ENCODE data around the gene SLIRP.
"Not testable (repeated sequence)": the region's sequence is repeated elsewhere in the genome, so short reads cannot be mapped to it uniquely, and the experiment has no call there.

The SLIRP gene

DNA sequence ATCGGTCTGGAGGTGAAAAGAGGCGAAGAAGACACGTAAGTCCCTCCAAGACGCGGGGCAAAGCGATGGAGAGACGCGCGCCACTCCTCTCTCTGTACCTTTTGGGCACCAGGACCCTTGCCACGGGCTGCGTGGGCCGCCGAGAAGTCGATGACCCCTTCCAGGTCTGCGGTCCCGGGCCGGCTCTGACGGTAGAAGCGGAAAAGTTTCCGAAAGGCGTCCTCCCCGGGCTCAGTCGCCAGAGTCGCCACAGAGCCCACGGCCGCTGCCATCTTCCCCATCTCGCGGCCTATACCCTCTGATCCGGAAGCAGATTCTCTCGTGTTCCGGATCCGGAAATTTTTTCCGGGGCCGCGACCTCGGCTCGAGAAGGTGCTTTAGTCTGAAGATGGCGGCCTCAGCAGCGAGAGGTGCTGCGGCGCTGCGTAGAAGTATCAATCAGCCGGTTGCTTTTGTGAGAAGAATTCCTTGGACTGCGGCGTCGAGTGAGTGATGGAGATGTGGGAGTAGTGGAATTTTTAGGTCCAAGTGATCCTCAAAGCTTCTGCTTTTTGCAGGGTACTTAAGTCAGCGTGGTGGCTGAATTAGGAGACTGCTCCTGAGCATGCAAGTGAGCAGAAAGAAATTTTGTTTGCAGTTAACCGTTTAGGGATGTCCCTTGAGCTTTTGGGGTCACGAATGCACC, at the start of gene SLIRP, which contains the start of gene ALKBH1:
Gene SLIRP (plus strand): TSS at position 380 of the 685 bp plus-strand sequence. CDS start 9 bp downstream, at position 389.
Gene ALKBH1 (minus strand): TSS at position 300 of the 685 bp plus-strand sequence. CDS start 19 bp downstream, at position 281.
- DNase-seq (ENCODE audit: low read depth): peak; percentile 77

DNA sequence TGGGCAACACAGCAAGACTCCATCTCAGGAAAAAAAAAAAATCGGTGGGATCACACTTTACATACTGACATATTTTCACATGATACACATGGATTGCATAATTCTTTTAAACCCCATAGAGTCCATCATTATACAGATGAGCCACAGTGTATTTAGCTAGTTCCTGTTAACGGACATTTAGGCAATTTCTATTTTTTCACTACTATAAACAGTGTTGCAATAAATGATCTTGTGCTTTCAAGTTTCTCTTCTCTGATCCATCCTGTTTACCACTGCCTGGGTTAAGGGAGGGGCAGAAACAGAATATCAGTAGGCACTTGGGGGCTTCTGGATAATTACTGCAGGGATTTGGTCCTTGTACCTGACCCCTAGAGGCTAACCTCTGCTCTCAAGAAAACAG, 48.1 kb upstream of the SLIRP start:
- DNase-seq (ENCODE audit: low read depth): no peak

DNA sequence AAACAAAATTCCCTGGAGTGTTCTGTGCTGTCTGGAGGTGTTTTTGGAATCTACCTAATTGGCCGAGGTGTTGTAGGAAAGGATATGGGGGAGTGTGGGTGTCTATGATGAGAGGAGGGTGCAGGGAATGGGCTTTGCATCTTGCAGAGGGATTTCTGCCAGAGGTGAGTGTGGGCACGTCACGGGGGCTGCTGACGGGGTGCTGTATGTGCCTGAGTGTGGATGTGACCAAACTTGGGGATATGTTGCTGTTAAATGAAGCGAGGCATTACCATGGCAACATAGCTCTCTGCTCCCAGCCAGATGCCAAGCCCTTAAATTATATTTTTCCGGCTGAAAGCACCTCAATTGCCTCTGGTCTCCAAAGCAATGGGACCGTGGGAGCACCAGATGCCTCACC, 47.1 kb upstream of the SLIRP start:
- DNase-seq (ENCODE audit: low read depth): no peak

DNA sequence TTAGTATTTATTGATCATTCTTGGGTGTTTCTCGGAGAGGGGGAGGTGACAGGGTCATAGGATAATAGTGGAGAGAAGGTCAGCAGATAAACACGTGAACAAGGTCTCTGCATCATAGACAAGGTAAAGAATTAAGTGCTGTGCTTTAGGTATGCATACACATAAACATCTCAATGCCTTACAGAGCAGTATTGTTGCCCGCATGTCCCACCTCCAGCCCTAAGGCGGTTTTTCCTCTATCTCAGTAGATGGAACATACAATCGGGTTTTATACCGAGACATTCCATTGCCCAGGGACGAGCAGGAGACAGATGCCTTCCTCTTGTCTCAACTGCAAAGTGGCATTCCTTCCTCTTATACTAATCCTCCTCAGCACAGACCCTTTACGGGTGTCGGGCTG, 46.3 kb upstream of the SLIRP start:
- DNase-seq (ENCODE audit: low read depth): not testable (repeated sequence)

DNA sequence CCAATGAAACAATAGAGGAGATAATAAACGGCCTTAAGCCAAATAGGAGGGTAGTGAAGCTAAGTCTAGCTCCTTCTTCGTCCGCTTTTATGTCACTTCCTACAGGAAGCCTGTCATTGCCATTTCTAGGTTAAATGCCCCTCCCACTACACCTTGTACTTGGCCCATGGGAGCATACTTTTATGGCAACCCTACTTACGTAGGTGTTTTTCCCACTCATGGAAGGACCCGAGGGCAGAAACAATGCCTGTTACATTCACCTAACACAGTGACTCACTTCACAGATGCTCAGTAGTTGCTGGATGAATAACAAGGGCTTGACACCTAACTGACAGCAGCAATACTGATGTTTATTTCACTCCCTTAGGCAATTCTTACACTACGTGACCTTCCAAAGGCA, 44.6 kb upstream of the SLIRP start:
- DNase-seq (ENCODE audit: low read depth): no peak

DNA sequence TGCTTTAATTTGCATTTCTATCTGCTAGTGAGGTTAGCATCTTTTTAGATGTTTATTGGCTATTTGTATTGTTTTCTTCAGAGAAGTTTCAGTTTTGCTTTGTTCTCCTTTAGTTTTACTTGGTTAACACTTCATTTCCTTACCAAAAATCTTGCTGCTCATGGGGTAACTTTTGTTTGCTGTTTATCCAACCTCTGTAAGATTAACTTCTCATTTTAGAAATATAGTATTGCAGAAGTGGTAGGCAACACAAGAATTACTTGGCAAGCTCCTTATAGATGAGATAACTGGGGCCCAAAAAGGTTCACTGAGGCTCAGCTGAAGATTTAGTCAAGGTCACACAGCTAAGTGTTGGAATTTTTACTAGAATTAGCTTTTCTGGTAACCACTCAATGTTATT, 40.6 kb upstream of the SLIRP start:
- DNase-seq (ENCODE audit: low read depth): no peak

DNA sequence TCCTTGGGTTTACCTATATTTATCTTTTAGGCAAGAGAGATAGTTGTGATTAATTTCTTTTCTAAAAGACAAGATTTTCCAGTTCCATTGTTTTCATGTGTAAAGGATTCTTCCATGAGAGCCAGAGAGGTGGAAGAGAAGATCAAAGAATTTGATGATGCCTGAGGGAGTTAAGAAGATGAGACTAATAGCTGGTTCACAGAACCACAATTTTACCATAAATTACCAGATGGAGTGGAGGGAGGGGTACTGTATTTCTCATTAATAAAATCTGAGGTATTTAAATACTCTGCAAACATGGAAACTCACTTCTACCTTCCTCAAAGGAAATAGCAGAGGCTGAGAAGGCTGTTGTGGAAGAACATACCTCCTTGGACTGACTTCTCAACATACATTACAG, 34.7 kb upstream of the SLIRP start:
- DNase-seq (ENCODE audit: low read depth): no peak

DNA sequence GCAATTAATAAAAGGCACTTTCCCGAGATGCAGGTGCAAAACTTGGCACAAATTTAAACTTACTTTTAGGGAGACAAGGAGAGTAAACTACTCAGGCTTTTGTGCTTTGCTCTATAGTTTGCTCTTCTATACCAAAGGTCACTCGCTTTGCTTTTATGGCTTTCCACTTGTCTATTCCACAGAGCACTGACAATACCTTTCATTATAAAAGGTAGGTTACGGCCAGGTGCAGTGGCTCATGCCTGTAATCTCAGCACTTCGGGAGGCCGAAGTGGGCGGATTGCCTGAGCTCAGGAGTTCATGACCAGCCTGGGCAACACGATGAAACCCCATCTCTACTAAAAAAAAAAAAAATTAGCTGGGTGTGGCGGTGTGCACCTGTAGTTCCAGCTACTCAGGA, 33.0 kb upstream of the SLIRP start:
- no peak for DNase-seq (ENCODE audit: low read depth)

DNA sequence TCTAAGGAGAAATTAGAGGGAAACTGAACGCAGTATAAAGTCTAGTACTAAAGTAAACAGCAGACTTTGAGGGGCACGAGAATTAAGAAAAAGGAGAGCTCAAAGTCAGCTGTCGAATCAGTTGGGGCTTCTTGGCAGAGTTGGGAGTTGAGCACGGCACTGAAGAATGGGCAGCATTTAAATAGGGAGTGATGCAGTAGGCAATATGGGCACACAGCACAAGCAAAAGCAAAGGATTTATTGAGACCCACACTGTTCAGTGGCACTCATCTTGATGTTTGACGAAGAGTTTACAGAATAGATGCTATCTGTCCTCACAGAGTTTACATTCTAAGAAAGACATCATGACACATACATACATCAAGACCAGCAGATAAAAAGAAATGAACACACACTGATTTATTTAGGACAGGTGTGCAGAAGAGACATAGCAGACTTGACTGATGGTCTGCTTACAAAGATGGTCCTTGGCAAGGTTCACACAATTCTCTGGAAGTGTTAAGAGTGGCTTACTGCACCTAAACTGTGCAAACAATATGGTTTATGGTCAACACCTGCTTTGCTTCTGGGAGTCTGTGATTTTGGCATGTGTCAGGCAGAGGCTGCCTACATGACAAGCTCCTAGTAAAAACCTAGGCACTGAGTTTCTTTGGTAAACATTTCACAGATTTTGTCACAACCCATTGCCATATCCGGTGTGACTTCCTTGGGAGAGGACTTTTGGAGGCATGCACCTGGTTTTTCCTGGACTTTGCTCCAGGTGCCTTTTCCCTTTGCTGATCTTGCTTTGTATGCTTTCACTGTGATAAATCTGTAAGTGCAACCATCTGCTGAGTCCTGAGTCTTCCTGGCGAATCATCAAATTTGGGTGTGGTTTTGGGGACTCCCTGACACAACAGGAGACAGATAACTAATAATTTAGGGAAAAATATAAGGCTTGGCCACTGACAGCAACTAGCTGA, 26.4 kb upstream of the SLIRP start:
- DNase-seq (ENCODE audit: low read depth): no peak

DNA sequence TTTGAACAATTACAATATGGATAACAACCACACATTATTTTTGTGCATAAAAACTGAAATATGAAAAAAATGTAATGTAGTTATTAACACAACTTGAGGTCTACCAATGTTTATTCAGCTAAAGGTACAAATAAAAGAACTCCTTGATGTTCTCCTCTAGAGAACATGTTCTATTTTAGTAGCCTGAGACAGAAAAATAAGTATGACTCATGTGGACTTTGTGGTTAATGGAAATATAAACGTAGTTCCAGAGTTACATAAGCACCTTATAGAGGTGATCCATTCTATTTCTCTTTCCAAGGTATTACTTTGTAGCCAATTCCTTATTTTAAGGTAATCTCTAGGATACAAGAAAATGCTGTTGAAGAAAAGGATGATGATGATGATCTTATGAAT, 25.7 kb upstream of the SLIRP start:
- DNase-seq (ENCODE audit: low read depth): no peak

DNA sequence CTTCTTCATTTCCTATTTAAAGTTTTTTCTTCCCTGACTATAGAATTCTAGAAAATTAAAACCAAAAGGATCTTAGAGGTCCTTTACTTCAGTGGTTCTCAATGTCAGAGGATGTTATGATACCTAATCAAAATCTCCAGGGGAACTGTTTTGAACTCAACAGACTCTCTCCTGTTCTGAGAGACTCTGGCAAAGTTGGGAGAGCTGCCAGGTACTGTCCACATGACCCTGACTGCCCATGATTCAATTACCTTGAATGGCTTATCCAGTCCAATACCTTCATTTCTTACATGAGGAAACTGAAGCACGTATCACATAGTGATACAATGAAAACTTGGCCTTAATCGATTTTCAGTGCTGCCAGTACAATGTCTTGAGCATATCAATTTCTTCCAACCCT, 16.6 kb upstream of the SLIRP start:
- no peak for DNase-seq (ENCODE audit: low read depth)

DNA sequence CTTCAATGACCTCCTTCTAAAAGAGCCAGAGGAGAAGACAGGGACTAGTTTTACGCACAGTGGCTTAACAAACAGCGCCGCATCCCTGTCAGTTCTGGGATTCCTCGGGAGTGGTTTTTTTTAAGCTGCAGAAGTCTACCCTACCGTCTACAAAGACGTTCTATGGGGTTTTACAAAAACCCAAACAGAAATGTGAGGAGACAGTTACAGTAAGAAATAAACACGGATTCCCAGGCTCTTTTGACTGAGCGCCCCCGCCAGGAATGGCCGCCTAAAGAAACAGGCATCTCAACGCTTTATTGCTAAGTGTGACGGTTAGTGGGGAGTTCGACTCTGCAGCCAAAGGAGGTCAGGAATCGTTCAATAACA, 564 bp upstream of the SLIRP start:
- DNase-seq (ENCODE audit: low read depth): no peak

DNA sequence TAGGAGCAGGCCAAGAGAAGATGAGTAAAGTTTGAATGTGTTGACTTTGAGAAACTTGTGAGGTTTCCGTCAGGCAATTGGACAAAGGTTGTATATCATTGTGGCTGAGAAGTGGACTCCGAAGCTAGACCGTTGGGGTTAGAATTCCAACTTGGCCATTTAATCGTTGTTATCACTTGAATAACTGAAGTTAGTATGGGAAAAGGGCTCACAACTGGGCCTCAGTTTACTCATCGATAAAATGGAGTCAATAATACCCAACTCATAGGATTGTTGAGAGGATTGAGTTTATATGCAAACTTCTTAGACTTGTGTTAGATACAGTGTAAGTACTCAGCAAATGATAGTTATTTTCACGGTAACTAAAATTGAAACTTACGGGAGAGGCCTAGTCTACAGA, 846 bp downstream of the SLIRP start:
- no peak for DNase-seq (ENCODE audit: low read depth)

DNA sequence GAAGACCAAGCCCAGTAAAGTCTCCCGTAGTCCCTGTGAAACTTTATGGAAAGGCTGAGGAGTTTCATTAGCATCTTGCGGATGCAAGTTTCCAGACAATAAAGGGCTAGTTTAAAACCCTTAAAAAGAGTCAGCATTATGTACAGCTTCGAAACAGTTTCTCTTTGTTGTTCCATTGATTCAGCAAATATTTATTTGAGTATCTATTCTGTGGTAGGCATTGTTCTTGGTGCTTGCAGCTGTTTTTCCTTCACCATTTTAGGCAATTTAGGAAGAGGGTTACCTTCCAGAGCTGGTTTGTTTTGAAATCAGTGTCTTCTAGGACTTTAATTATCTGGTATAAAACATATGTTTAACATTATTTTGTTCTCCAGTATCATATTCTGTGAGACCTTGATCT, 1.5 kb downstream of the SLIRP start:
- no peak for DNase-seq (ENCODE audit: low read depth)

DNA sequence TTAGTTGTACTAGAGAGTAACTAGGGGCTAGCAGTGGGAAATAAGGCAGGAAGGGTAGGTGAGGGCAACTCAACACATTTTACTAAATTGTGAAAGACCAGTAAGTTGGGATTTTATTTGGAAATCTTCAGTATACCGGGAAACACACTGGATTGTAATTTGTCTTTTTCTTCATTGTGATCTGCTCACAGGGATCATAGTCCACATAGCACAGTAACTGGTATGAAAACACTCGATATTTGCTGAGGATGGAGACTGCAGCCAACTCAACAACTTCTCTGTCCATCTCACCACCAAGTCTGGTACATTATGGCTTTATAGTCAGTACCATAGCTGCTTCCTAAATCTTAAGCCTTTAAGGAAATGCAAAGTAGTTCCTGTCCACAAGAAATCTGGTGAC, 2.5 kb downstream of the SLIRP start:
- DNase-seq (ENCODE audit: low read depth): no peak

DNA sequence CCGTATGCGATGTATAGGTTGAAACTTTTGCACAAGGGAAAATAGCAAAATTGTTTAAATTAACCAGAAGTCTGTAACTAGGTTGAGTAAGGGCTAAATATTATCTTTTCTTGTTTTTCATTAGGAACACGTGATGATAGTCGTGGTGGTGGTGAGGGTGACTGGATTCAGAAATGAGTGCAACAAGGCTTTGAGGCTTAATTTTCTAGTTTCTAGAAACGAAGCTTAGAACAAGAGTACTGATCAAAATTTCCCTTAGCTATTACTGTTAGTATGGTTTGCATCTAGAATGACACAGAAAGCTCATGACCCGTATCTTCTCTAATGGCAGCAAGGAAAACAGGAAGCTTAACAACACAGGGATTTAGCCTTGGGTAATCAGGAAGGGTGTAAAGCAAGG, 7.0 kb downstream of the SLIRP start:
- no peak for DNase-seq (ENCODE audit: low read depth)

DNA sequence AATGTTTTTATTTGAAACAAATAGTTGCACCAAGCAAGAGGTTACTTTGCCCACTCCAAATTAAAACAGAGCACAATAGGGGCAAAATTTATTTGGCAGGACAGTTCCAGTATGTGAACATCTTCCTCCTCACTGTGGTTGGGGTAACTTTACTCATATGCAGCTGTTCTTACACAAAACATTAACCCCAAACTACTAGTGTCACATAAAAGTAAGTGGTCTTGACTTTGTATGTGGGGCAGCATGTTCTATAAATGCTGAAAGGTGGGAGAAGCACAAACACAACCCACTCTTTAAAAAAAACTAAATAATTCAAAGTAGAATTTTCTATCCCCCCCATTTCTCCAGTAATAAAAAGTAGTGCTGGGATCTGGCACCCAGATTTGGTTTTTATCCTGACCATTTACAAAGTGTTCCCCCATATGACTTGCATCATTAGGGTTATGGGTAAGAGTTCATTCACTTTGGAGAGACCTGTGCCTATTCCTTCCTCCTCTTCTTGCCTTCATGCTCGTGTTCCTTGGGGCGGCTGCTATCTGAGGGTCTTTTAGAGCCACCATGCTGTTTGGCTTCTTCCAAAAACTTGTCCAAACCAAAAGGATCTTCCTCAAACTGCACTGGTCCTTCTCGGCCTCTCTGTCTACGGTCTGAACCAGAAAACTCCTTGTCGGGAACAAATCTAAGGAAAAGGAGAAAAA, 9.9 kb downstream of the SLIRP start:
- no peak for DNase-seq (ENCODE audit: low read depth)

DNA sequence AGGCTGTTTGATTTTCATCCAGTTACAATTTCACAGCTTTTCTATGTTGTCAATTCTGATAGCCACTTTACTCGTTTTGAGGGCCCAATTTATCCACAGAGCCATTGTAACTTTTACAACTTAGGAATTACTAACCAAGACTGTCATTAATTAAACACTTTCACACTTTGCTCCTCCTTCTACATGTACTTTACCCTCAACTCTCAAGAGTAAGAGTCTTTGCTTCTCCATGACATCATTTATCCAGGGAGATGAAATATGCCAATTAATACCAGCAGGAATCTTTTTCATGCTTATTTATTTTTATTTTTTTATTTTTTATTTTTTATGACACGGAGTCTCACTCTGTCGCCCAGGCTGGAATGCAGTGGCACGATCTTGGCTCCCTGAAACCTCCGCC, 13.5 kb downstream of the SLIRP start:
- DNase-seq (ENCODE audit: low read depth): no peak

DNA sequence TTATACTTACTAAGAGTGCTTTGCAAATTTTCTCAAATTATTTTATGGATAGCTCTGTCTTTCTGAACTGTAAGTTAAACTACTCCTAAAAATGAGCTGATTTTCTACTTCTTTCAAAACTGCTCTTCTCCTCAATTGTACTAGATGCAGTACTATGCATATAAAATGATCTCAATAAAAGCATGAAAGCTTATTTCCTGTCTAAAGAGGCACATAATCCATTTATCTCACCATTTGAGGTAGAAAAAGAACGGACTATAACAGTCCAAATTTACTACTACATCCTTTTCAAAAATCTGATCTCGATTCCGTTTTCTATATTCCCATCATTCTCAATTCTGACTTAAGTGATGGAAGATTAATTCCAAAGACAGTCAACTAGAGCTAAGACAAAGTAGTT, 14.4 kb downstream of the SLIRP start:
- no peak for DNase-seq (ENCODE audit: low read depth)

DNA sequence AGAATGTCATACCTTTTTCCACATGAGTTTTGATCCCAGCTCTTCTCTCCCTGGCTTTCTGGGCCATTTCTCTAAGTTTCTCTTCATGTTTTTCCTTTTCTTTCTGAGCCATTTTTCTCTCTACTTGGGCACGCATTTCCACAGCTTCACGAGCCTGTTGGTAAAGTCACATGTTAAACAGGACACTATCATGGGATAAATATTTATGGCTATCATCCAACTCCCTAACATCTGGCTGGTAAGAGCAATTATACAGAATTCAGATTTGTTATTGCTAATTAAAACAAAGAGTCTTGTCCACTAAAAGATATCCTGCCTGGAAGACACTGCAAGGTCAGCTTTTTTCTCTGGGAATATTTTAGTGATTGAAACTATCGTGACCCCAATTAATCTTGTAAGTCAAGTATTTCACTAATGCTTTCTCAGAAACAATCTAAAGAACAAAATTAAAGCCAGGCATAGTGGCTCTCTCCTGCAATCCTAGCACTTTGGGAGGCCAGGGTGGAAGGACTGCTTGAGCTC, 23.1 kb downstream of the SLIRP start:
- DNase-seq (ENCODE audit: low read depth): no peak

DNA sequence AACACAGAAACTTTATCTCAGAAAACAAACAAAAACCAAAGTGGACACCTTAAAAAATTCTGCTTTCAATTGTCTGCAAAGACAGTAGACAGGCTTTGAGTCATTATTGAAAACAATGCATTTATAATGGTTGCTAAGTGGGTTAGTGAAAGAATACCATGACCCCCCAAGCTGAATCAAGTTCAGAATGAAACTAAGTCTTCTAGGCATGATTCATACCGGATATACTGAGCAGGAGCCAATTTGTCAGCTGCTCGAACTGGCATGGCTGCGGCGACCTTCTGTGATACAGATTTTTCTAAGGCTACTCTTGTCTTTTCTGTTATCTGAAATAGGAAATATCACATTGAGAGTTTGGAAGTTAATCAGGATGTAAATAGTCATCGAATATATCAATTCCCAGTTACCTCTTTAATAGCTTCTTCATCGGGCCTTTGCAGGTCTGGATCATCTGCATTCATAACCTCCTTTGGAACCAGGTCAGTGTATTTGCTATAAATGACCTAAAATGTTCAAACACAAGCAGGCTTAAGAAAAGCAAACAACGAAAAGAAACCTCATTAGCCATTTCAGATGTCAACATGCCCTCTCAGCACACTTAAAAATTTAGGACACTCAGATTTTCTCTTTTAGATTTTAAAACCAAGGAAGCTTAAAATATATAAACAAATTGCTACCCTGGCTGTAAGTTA, 30.8 kb downstream of the SLIRP start:
- DNase-seq (ENCODE audit: low read depth): no peak

DNA sequence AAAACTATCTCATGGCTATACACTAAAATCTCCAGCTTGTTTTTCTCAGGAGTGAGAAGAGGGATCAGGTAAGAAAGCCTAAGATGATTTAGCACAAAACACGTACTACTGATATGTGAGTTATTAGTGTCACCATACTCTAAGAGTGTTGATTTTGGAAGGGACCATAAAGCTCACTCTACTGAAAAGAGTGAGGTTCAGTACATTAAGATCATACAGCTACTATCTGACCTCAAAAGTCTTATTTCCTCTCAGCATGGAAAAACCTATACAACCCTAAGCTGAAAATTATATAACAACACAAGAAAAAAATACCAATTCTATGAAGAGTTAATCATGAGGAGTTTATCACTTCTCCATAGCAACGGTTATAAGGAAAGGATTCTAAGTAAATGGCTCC, 33.5 kb downstream of the SLIRP start:
- DNase-seq (ENCODE audit: low read depth): no peak
